CD4-positive, alpha-beta T cell treated with Interferon gamma for 1 hour (primary cell): Measurements from ENCODE around the gene HSD3B2.

Experiments used
- DNase-seq: peaks from one replicate; pipeline ENCODE4 v3.0.0-alpha.2; 2020

The HSD3B2 gene

DNA sequence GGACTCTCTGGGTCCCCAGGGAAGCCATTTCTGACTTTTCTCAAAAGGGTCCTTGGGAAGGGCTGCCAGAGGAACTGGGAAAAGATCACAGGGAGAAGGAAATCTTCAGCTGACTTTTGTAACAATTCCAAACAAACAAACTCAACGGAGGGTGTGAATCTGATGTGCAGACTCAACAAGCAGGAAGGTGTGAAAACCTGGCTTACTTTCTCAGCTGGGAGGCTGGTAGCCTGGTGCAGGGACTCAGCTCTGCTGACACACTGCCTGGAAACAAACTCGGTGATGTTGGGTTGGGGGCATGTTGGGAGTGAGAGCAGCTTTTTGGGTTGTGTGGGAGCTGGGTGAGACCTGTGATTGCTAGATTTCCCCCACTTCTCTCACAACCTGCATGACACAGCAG, 10.2 kb upstream of the HSD3B2 start:
- DNase-seq = no peak

DNA sequence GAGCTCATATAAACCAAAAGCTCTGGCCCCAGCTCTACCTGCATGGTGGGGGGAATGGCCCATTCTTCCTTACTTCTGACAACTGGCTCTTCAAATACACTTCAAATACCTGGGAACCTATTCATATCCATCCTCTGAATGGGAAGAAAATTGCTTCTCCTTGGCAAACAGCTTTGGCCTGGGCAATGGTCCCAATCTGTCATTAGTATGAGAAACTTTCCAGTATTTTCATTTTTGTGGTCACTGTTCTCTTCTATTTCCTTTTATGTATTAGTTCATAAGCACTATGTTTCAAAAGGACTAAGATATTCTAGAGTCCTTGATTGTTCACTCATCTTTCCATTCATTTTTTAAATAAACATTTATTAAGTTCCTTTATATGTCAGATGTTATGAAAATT, 5.2 kb upstream of the HSD3B2 start:
- no peak for DNase-seq

DNA sequence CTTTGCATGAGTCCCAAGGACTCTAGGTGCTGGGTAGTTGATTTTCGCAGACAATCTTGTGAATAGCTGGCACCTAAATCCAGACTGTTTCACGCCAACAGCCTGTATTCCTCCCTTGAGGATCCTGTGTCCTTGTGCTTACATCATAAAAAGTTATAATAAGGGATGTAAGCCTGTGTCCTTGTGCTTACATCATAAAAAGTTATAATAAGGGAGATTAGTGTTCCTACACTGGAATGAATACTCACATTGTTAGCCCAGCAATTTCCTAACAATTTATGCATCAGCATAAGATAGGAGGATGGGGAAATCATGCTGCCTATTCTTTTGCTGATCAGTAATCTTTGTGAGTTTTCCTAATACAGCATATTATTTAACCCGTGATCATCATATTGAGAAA, 4.0 kb upstream of the HSD3B2 start:
- no peak for DNase-seq

DNA sequence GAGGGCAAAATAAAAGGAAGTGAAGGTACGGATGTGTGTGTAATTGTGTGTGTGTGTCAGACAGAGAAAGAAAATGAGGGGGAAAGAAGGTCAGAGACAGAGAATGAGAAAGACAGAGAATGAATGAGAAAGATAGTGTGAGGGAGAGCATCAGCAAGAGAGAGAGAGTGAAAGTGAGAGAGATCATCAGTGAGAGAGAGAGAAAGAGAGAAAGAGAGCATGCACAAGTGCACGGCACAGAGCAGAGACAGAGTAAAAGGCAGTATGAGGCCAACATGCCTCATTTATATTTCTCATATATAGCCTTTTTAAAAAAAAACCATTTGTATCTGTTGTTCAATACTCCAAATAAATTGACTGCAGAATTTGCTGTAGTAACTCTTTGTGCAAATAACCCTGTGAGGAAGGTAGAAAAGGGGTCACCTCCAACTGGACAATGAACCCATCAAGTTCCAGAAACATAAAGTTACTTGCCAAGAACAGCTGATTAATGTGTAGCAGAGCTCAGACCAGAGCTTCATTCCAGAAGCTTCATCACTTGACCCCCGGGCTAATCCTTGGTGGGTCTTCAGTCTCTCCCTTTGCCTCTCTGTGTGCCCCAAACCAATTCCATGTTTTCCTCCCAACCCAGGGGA, 1.2 kb downstream of the HSD3B2 start:
- no peak for DNase-seq

DNA sequence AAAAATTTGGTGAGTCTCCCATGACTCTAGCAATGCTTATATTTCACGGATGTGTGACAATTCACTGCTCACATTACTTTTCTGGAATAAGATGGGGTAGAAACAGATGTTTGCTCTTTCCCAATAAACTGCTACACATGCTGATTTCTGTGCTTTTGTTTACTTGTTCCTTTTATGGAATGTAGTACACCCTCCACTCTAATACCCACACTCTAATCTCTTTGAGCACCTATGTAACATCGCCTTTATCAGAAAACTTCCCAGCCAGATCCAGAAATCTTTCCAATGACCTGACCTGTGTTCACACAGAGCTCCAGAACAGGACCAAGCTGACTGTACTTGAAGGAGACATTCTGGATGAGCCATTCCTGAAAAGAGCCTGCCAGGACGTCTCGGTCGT, 4.2 kb downstream of the HSD3B2 start:
- no peak for DNase-seq

DNA sequence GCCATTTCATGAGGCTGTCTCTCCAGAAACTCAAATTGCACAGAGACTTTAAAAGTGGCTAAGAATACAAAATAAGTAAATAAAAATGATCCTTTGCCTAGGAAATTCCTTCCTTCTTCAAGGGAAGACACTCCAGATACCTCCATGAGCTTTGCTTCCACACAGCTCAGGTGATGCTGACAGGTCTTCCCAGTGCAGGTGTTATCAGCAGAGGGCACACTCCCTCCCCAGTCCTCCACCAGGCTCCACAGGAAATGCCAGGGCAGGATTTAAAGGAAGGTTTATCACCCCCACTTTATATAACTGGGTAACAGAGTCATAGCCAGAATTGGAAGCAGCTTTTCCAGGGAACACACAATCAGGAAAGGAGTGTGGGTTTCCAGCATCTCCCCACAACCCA, 5.7 kb downstream of the HSD3B2 start:
- DNase-seq = no peak

DNA sequence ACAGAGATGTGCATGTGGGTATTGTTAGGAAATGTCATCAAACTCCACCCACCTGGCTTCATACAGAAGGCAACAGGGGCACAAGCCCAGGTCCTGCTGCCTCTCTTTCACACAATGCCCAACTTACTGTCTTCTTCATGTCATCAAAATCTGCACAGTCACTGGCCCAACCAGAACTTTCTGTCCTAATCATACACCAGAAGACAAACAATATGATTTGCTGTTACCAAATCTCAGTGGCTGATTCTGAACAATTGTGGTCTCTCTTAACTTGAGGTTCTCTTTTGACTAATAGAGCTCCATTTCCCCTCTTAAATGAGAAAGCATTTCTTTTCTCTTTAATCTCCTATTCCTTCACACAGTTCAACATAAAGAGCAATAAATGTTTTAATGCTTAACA, 7.7 kb downstream of the HSD3B2 start:
- no peak for DNase-seq

DNA sequence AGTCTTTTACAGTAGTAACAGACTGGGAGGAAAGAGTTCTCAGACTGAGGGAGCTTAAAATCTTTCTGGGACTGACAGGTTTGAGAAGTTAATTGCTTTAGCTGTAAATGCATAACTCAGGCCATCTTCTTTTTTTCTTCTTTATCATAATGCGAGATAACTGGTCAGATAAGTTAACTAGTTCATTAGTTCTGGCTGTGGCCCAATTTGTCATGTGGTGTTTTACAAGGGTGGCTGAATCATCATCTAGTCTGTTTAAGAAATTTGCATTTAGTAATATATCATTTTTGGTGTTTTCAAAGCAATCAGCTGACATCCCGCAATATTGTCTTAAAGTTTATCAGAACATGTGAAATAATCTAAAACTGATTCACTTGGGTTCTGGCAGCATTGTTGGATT, 14.0 kb downstream of the HSD3B2 start:
- DNase-seq = no peak

DNA sequence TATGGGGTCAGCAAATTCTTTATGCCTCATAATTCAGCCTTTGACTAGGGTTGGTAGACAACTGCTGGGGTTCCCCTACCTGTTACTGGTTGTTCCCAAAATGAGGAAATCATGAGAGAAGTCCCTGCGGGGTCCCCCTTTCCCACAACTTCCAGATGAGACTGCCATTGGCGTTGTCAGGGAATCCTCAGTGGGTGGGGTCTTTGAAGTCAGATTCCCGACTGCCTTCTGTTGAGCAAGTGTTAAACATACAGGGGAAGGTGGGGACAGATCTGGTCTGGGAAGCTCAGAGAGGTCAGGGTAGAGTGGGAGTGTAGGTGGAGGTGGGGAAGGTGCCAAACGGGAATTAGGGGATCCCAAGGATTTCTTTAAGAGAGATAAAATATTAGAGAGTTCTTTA, 14.7 kb downstream of the HSD3B2 start:
- DNase-seq = no peak

DNA sequence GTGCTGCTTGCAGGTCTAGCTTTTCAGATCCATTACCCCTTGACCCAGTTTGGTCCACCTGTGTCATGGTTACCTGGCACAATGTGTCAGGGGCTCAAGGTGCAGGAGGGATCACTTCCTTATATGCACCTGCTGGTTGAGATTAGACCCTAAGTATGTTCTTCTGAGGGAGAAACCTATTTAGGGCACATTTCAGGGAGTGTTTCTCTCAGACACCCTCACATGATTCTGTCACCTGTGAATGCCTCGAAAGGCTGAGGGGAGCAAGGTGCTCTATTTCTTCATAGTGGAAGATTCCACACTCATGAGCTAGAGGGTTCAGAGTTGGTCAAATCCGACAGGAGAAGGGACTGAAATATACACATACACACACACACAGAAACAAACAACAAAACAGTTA, 15.5 kb downstream of the HSD3B2 start:
- DNase-seq = no peak

DNA sequence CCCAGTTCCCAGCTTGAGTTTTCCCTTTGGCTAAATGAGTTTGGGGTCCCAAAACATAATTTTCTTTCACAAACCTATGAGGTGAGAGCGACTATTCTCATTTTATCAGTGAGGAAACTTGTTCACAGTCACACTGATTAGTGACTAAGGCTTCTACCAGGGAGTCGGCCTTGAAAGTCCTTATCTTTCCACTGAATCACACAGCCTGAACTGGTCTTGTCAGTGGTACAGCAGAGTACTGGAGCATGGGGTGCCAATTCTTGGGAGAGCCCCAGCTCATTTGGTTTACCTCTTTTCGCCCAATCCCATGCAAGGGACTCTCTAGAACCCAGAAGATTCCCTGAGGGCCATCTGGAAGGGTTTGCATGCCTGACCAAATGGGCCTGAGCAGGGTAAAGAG, 16.9 kb downstream of the HSD3B2 start:
- DNase-seq = no peak

DNA sequence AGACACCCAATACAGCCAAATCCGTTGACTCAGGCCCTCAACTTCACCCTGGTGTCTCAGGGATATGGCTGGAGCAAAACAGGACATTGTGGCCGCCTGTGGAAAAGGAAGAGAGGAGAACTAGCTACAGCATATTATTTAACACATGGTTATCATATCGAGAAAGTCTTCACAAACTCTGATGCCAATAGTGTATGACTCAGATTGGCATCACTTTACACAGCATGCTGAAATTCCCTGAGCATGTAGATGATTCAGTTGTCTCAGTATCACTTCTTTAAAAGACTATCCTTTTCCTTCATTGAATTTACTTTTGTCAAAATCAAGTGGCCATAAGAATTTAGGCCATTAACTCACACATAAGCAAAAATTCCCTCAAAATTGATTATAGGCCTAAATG, 20.1 kb downstream of the HSD3B2 start:
- DNase-seq = no peak

DNA sequence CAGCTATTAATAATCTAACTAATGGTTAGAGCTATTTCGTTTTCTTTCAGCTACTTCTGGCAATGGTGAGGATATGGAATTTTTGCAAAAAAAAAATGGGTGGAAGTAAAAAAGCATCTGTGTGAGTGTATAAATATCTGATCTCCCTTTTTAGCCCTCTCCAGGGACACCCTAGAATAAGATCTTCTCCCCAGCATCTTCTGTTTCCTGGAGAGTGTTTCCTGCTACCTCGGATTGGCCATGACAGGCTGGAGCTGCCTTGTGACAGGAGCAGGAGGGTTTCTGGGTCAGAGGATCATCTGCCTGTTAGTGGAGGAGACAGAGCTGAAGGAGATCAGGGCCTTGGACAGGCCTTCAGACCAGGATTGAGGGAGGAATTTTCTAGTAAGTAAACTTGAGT, 23.8 kb downstream of the HSD3B2 start:
- no peak for DNase-seq

DNA sequence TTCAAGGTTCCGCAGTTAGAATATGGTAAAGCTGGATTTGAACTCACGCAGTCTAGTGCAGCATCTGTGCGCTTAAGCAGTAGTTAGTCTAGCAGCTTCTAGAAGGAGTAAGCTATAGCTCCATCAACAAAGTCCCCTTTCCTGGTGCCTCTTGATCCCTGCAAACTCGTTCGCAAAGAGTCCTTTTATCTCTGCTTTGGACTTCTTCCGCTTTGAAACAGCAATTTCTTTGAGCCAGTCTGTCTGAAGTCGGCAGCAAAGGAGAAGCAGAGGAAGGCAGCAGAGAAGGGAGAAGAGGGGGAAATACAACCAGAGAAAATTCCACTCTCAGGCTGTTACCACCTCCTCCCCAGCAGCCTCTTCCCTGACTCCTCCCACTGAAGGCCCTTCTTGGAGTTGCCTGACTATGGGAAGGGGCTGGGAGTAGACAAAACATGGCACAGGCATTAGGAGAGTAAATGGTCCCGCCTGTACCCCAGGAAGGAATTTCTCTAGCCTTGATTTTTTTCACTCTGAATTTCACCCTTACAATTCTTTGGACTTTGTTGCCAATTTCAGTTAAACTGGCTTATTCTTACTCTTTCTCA, 25.9 kb downstream of the HSD3B2 start:
- no peak for DNase-seq

DNA sequence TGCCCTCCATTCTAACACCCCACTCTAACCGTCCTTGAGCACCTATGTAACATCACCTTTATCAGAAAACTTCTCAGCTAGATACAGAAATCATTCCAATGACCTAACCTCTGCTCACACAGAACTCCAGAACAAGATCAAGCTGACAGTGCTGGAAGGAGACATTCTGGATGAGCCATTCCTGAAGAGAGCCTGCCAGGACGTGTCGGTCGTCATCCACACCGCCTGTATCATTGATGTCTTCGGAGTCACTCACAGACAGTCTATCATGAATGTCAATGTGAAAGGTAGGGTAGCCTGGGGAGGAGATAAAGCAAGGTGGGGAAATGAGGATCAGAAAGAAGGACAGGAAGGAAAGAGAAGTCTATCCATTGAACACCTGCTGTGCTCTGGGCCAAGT, 27.8 kb downstream of the HSD3B2 start:
- DNase-seq = no peak

DNA sequence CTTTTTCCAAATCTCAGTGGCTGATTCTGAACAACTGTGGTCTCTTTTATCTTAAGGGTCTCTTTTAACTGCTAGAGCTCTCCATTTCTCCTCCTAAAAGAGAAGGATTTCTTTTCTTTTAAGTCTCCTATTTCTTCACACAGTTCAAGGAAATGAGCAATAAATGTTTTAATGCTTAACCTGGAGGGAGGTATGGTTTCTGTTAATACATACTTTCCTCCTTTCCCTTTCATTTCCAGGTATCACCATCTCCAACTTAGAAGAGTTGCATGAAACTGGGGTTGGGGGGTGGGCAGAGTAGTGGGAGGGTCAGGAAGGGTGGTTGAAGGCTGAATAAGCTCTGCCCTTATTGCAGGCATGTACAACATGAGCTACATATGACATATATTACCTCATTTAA, 31.4 kb downstream of the HSD3B2 start:
- DNase-seq = no peak

DNA sequence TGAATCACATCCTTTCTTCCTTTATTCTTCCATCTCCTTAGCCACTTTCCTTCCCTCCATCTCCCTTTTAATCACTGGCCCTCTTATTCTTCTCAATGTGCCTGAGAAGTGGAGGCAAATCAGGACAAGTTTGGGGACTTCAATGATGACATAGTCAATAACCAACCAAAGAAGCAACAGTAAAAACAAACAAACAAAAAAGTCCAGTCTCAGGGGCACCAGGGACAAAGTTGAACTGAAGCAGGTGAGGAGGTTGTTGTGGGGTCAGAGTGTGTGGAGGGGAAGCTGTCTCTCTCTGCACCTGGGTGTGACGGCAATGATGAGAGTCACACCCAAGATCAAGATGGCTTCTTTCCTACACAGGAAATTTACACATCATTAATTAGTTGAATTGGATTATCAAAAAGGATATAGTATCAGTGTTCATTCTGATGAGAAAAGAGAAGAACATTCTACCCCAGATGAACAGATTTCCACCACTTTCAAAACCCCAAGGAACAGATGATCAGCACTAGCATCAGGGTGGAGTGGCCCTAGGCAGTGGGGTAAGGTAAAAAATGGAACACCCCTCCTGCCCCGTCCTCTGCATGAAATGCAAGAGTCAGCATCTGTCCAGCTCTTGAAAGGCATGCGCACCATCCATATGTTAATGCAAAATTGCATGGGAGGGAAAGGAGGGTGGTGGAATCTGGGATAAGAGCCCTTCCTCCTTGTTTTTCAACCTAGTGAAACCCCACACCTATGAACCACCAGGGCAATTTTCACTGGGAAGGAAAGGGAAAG, 32.6 kb downstream of the HSD3B2 start:
- no peak for DNase-seq

DNA sequence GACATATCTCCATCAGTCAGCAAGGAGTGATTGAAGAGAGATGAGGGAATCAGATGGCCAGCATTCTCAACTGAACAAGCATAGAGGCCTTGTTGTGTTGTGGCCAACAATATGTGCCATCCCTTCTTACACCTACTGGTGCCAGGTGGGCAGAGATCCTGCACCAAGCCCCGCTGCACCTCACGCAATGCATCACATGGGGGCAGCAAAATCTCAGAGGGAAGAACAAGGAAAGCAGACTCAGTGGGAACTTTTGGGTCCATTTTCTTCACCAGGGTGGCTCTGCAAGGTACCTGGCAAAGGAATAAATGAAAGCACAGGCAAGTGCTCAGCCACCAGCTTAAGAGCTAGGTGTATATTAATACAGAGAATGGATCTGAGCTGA, 33.2 kb downstream of the HSD3B2 start:
- DNase-seq = no peak

DNA sequence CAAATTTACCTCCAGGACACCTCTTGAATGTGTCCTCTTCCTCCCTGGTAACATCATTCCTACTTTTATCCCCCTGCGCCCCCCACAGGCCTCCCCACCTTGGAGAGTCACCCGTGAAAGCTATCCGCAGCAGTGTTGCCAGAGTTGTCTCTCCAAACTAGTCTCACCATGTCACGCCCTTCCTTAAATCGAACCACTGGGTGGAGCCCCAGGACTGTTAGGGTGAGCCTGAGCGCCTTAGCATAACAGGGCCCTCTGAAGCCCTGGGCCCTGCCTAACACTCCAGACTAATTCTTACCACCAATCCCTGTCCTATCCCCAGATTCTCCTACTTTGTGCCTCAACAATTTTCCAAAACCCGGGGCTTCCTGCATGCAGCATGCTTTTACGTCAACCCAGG, 35.0 kb downstream of the HSD3B2 start:
- DNase-seq = no peak

DNA sequence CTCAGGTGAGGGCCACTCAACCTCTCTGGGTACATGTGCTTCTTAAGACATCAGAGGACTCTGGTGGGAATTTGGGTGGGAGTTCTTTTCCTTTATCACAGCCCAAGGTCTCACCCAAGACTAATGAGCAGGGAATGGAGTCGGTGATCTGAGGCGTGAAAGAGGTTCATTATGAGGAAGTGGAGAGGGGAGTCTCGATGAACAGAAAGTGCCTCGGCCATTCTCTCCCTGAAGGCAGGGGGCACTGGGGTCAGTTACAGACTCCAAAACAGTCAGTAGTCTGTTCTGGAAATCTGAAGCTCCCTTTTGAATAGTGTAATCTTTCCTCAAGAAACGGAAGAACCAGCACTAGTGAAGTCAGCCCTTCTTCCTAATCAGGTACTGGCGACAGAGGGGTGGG, 36.2 kb downstream of the HSD3B2 start:
- DNase-seq = no peak

DNA sequence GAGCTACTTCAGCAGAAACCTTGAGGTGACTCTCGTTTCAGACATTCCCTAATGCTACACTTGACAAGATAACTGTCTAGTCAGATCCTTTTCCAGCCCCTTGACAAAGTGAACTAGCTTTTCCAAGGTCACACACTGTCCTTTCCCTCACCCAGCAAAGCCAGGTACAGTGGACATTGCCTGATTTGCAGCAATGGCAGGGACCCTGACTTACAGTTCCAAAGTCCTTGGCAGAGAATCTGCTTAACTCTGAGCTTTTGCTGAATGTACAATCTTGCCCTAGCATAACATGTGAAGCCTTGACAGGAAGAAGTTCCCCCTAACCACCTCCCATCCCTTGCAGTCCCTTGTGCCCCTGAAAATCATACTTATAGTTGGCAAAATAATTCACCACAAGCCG, 37.1 kb downstream of the HSD3B2 start:
- DNase-seq = no peak

DNA sequence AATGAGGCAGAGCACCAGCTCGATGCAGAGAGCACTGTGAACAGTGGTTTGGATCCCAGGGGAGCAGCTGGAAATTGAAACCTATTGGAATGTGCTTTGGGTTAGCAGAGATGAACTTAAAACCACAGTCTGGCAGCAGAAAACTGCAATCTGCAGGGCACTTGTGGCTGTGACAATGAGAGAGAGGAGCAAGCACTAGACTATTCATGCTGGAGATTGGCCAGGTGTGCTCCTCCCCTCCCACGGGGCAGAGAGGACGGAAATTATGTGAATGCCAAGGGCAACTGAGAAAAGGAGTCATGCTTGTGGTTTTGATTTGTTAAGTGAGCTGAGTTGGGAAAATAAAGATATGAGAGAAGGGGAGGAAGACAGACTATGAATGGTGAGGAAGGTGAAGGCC, 38.1 kb downstream of the HSD3B2 start:
- no peak for DNase-seq

DNA sequence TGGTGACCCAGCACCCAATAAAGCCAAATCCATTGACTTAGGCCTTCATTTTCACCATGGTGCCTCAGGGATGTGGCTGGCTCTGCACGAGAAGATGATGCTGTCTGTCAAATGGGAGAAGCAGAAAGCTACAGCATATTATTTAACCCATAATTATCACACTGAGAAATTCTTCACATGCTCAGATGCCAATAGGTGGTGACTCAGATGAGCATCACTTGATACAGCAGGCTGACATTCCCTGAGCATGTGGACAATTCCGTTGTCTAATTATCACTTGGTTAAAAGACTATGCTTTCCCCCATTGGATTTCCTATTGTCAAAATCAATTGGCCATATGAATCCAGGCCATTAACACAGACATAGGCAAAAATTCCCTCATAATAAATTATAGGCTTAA, 48.0 kb downstream of the HSD3B2 start:
- no peak for DNase-seq

DNA sequence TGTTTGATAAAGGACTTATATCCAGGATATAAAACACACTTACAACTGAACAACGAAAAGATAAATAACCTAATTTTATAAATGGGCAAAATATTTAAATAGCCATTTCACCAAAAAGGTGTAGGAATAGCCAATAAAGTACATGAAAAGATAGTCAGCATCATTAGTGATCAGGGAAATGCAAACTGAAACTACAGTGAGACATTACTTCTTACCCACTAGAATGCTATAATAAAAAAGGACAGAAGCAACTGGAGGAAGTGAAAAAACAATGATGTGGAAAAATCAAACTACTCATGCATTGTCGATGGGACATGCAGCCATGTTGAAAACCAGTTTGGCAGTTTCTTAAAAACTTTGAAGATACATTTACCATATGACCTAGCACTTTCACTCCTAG, 48.6 kb downstream of the HSD3B2 start:
- DNase-seq = no peak

DNA sequence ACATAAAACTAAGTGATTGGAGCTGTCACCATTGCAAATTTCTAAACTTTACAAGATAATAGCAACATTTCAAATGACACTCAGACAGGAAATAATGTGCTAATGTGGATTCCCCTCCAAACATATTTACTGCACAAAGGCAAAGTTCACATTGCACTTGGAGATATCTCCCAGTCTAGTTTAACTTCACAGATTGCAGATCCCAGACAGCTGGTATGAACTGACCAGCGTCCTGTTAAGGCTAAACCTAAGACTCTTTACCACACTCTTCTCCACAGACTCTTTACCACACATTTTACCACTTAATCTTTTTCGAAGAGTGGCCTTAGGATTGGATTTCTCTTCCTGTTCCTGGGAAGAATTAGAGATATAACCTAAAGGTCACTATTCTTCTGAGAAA, 51.5 kb downstream of the HSD3B2 start:
- no peak for DNase-seq
